BLaER1 (cell line): Measurements from ENCODE around the gene CPVL.

Experiments used
- H3K27ac ChIP-seq: shearing (Covaris generic); formaldehyde crosslinking; 2 replicates; pipeline ENCODE4 v1.8.1; 2022
- H3K27me3 ChIP-seq: shearing (Covaris generic); formaldehyde crosslinking; 2 replicates; pipeline ENCODE4 v1.8.1; 2022
- H3K36me3 ChIP-seq: shearing (Covaris generic); formaldehyde crosslinking; 2 replicates; pipeline ENCODE4 v1.8.1; 2022
- H3K4me1 ChIP-seq: shearing (Covaris generic); formaldehyde crosslinking; 2 replicates; pipeline ENCODE4 v1.8.1; 2022
- H3K4me2 ChIP-seq: shearing (Covaris generic); formaldehyde crosslinking; 2 replicates; pipeline ENCODE4 v1.8.1; 2022
- H3K4me3 ChIP-seq: shearing (Covaris generic); formaldehyde crosslinking; 2 replicates; pipeline ENCODE4 v1.8.1; 2022
- H3K9ac ChIP-seq: shearing (Covaris generic); formaldehyde crosslinking; 2 replicates; pipeline ENCODE4 v1.8.1; 2022
- H3K9me3 ChIP-seq: shearing (Covaris generic); formaldehyde crosslinking; 2 replicates; pipeline ENCODE4 v1.8.1; 2022
- H4K20me1 ChIP-seq: shearing (Covaris generic); formaldehyde crosslinking; 2 replicates; pipeline ENCODE4 v1.8.1; 2022
- Cebpa-rat ChIP-seq: shearing (Covaris generic); IDR thresholded peaks from 2 replicates; pipeline ENCODE4 v1.8.1; 2022

CPVL gene

GRCh38 chr7:28999895-29000716 lies 146.2 kb downstream of the CPVL start:
- H3K27ac ChIP-seq = no peak overlapping the region
- H3K4me2 ChIP-seq = no peak overlapping the region
- H3K9ac ChIP-seq = no peak overlapping the region
- H4K20me1 ChIP-seq = no peaks in the 10 kb centered on the region
- no peak overlapping the region for H3K4me3 ChIP-seq
- H3K4me1 ChIP-seq = no peaks in the 10 kb centered on the region
- H3K9me3 ChIP-seq = no peaks in the 10 kb centered on the region
- no peak for TF ChIP-seq Cebpa-rat
- H3K36me3 ChIP-seq = no peaks in the 10 kb centered on the region
- no peaks in the 10 kb centered on the region for H3K27me3 ChIP-seq

DNA sequence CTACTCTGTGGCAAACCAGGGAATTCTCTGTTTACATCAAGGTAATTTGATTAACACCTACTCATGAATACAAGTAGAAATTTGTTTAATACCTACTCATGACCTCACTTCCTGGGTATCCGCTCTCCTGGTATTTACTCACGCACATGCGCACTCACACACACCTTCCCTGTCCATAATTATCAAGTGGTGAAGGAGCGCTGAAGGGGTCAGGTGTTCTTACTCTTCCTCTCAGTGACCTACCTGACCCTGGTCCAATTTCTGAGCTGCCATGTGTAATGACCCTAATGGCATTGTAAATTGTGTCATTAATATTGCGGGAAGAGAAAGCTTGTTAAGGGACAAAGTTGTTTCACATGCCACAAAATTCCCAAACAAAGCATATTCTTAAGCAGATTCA lies 146.9 kb downstream of the CPVL start:
- Histone ChIP-seq H3K9me3 (no peaks in the 10 kb centered on the region), H3K9ac (no peak overlapping the region), H3K4me2 (no peak overlapping the region), H3K4me3 (no peak overlapping the region), H3K36me3 (no peaks in the 10 kb centered on the region), H3K4me1 (no peaks in the 10 kb centered on the region), H4K20me1 (no peaks in the 10 kb centered on the region), H3K27me3 (no peaks in the 10 kb centered on the region), H3K27ac (no peak overlapping the region)
- no peak for TF ChIP-seq Cebpa-rat

DNA sequence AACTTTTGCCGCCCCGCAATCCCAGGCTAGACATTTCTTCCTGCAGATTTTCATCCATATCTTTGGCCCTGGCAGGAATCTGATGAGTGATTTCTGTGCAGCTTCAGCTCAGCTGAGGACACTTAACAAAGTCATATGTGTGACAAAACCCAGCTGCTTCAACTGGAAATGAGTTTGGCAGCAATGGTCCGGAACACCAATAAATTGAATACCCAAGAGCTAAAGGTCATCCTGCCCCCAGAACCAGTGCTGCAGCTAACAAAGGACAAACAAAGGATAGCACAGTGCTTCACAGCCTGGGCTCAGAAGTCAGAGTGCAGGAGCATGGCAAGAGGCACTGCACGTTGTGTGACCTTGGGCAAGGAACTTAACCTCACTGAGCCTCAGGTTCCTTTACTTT lies 148.2 kb downstream of the CPVL start:
- Histone ChIP-seq H3K9me3 (no peaks in the 10 kb centered on the region), H3K9ac (no peak overlapping the region), H3K36me3 (no peaks in the 10 kb centered on the region), H4K20me1 (no peaks in the 10 kb centered on the region), H3K27me3 (no peaks in the 10 kb centered on the region), H3K4me2 (no peak overlapping the region), H3K4me3 (no peak overlapping the region), H3K4me1 (no peaks in the 10 kb centered on the region), H3K27ac (no peak overlapping the region)
- TF ChIP-seq Cebpa-rat = no peak

GRCh38 chr7:28996836-28997235 lies 149.5 kb downstream of the CPVL start:
- Histone ChIP-seq H3K4me2 (no peak overlapping the region), H3K27ac (no peak overlapping the region), H4K20me1 (no peaks in the 10 kb centered on the region), H3K9ac (no peak overlapping the region), H3K4me3 (no peak overlapping the region), H3K27me3 (no peaks in the 10 kb centered on the region), H3K4me1 (no peaks in the 10 kb centered on the region), H3K9me3 (no peaks in the 10 kb centered on the region), H3K36me3 (no peaks in the 10 kb centered on the region)
- no peak for TF ChIP-seq Cebpa-rat

DNA sequence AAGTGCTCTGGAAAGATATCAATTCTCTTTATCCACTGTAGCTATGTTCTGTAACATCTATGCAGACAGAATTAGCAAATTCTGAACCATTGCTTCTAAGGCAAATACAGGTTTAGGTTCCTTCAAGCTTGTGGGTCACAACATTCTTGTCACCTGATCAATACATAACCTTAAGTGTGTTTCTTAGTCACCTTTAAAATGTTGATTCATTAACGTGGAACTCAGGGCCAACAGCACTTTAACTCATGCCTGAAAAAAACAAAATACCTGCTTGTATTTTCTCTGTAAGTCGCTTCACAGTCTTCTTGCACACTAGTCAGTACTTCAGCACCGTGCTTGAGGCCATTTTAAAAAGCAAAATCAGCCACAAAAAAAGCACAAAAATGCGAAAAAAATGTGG lies 153.0 kb downstream of the CPVL start:
- H3K9me3 ChIP-seq = no peaks in the 10 kb centered on the region
- H3K36me3 ChIP-seq = no peaks in the 10 kb centered on the region
- no peak overlapping the region for H3K4me3 ChIP-seq
- H3K9ac ChIP-seq = no peak overlapping the region
- H4K20me1 ChIP-seq = no peaks in the 10 kb centered on the region
- no peak overlapping the region for H3K27ac ChIP-seq
- H3K4me2 ChIP-seq = no peak overlapping the region
- H3K4me1 ChIP-seq = no peaks in the 10 kb centered on the region
- no peaks in the 10 kb centered on the region for H3K27me3 ChIP-seq
- TF ChIP-seq Cebpa-rat = no peak

DNA sequence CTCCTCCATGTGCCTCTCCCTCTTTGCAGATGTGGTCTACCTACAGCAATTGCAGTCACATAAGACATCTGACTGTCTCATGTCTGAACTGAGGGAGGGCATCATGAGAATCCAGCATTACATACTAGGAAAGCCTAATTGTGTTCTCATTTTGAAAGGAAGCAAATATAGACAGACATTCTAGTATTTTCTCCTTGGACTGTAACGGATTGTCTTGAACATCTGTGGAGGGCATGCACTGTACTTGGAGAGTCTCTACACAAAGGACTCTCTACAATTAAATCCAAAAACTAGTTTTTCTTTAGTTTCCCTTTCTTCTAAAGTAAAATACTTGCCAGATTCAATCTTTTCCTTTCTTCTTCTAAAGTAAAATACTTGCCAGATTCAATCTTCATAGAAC lies 153.5 kb downstream of the CPVL start:
- Histone ChIP-seq H3K9ac (no peak overlapping the region), H3K36me3 (no peaks in the 10 kb centered on the region), H3K4me1 (no peaks in the 10 kb centered on the region), H3K27ac (no peak overlapping the region), H3K27me3 (no peaks in the 10 kb centered on the region), H3K9me3 (no peaks in the 10 kb centered on the region), H3K4me3 (no peak overlapping the region), H4K20me1 (no peaks in the 10 kb centered on the region), H3K4me2 (no peak overlapping the region)
- TF ChIP-seq Cebpa-rat = no peak

DNA sequence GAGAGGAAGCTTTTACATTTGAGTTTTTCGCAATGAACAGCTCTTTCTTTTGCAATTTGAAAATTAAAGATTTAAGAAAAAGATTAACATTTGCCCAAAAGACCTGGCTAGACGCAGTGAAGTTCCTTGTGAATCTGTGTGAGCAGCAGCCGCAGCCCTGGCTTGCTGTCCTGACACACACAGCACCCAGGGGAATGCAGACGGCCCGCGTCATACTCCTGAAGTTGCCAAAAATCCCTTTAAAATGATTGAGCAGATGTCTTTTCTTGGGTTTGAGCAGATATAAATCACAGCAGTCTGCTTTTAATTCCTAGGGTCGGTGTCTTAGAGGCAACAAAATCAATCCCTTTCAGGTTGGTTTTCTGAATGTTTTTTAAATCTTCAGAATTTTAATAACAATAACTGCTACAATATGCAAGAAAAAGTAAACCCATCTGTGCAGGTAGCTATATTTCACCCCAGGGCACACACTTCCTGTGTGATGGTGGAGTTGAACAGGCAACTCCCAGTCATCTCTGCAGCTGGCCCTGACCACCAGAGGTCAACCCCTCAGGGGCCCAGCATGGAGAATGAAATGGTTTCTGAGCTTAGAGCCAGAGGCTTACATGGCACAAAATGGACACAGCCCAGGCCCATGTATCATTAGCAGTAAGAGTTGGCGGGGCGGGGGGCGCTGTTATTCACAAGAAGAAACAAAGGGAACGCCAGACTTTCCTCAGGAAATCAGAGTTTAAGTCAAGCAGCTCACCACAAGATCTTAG lies 156.0 kb downstream of the CPVL start:
- H3K4me1 ChIP-seq = no peaks in the 10 kb centered on the region
- no peak overlapping the region for H3K27ac ChIP-seq
- no peaks in the 10 kb centered on the region for H3K27me3 ChIP-seq
- no peaks in the 10 kb centered on the region for H4K20me1 ChIP-seq
- no peak overlapping the region for H3K4me2 ChIP-seq
- no peak overlapping the region for H3K4me3 ChIP-seq
- no peaks in the 10 kb centered on the region for H3K9me3 ChIP-seq
- TF ChIP-seq Cebpa-rat = no peak
- no peaks in the 10 kb centered on the region for H3K36me3 ChIP-seq
- H3K9ac ChIP-seq = no peak overlapping the region

GRCh38 chr7:28989211-28989980 lies 156.9 kb downstream of the CPVL start:
- H3K9ac ChIP-seq = no peak overlapping the region
- no peaks in the 10 kb centered on the region for H3K36me3 ChIP-seq
- no peak overlapping the region for H3K4me2 ChIP-seq
- H3K27ac ChIP-seq = no peak overlapping the region
- H3K27me3 ChIP-seq = no peaks in the 10 kb centered on the region
- H3K9me3 ChIP-seq = no peaks in the 10 kb centered on the region
- peaks cover 4% of the 10 kb centered on the region for H3K4me1 ChIP-seq
- no peaks in the 10 kb centered on the region for H4K20me1 ChIP-seq
- no peak for TF ChIP-seq Cebpa-rat
- no peak overlapping the region for H3K4me3 ChIP-seq

DNA sequence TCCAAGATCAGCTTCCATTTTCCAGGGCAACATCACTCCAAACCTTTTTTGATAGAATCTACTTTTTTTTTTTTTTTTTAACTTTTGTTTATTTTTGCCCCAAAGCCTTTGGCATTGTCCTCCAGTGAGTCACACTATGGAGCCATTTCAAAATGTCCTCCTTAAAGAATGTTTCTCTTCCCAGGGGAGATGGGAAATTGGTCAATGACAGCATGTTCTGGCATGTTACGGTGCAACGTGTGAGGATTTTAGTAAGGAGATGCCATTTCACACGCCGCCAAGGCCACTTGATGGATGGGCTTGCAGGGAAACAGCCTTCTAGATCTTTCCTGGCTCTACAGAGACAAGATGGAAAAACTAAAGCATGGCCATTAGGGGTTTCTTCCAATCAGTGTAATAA lies 157.5 kb downstream of the CPVL start:
- no peaks in the 10 kb centered on the region for H4K20me1 ChIP-seq
- H3K36me3 ChIP-seq = no peaks in the 10 kb centered on the region
- H3K9me3 ChIP-seq = no peaks in the 10 kb centered on the region
- no peak overlapping the region for H3K4me3 ChIP-seq
- H3K4me2 ChIP-seq = no peak overlapping the region
- no peaks in the 10 kb centered on the region for H3K27me3 ChIP-seq
- H3K9ac ChIP-seq = no peak overlapping the region
- peaks cover 7% of the 10 kb centered on the region for H3K4me1 ChIP-seq
- TF ChIP-seq Cebpa-rat = no peak
- H3K27ac ChIP-seq = no peak overlapping the region

DNA sequence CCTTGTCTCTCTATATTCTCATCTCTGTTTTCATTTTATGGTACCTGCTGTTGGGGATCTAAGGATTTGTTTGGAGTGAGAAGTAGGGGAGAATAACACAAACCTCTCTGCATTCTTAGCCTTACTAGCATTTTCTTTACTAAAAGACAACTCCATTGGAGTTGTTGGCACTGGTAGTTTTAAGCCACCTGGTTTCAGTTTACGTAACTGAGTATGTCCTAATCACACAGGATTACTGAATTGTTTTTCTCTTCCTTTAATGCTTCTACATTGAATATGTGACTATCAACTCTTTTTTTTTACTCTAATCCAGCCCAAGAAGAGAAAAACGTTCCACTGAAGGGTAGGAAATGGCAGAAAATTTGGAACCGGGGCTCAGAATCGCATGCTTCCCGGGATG lies 158.2 kb downstream of the CPVL start:
- H3K27ac ChIP-seq = no peak overlapping the region
- H3K4me1 ChIP-seq = peaks cover 7% of the 10 kb centered on the region
- H4K20me1 ChIP-seq = no peaks in the 10 kb centered on the region
- H3K27me3 ChIP-seq = no peaks in the 10 kb centered on the region
- no peak overlapping the region for H3K9ac ChIP-seq
- no peak overlapping the region for H3K4me3 ChIP-seq
- TF ChIP-seq Cebpa-rat = no peak
- no peaks in the 10 kb centered on the region for H3K9me3 ChIP-seq
- no peak overlapping the region for H3K4me2 ChIP-seq
- no peaks in the 10 kb centered on the region for H3K36me3 ChIP-seq
